A673 (cell line): ENCODE measurements around the gene SYNE1.

Experiments
- CTCF ChIP-seq: fragments of 300-800, 200-600 bp; sonication (generic); conservative IDR thresholded peaks from 2 replicates; pipeline ENCODE4 v1.5.1; 2017; ENCODE audit warnings: low read depth, mild to moderate bottlenecking, antibody characterized with exemption, low read length, moderate library complexity, mixed read lengths
- EZH2 ChIP-seq: fragments of 200-600 bp; sonication (generic); IDR thresholded peaks from 2 replicates; pipeline ENCODE4 v1.6.1; 2017; ENCODE audit warnings: borderline replicate concordance, low read depth, mild to moderate bottlenecking, mixed read lengths, antibody characterized with exemption, low read length; ENCODE audit not compliant: poor library complexity, severe bottlenecking

- no peak for TF ChIP-seq CTCF
- TF ChIP-seq EZH2, result no peak
Measured at GRCh38 chr6:152368751-152369624, 268.2 kb downstream of the SYNE1 start.
